Measurements from ENCODE around the gene CYB5D1.
A peak's percentile ranks its signal among the peaks of the same experiment; 100 is the strongest.

DNA sequence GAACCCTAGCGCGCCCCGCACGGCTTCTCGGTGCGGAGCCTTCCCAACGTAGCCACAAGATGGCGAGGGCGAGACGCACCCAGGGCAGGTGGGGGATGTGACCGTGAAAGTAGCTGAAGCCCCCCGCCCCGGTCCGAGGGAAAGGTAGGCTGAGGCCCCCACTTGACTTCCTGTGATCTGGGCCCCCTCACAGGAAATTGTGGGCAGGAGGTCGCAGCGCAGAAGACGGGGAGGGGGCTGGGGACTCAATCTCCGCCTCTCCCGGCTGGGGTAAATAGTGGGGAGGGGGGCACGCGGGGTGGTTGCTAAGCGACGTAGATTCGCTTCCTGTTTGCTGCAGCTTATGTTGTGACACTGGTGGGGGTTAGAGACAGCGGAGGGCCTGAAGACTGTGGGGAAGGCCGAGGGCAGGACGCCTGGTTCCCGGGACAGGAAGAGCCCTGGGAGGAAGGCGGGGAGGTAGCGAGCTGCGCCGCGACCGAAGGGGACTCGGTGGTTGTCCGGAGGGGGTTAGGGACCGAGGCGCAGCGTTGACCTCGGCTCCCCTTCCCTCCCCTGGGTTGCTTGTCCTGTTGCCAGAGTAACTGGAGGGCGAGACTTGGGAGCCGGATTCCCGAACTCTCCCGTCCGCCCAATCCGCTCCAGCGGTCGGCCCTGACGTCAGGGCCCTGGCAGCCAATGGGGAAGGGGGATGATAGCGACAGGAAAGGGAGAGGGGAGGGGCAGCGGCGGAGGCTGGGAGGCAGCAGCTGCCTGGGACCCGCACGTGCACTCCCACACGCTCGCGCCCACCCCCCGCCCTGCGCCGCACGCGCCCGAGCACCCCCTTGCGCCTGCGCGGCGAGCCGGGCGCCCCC is 22.6 kb upstream of the CYB5D1 start:
- TF ChIP-seq, protein P1, sequence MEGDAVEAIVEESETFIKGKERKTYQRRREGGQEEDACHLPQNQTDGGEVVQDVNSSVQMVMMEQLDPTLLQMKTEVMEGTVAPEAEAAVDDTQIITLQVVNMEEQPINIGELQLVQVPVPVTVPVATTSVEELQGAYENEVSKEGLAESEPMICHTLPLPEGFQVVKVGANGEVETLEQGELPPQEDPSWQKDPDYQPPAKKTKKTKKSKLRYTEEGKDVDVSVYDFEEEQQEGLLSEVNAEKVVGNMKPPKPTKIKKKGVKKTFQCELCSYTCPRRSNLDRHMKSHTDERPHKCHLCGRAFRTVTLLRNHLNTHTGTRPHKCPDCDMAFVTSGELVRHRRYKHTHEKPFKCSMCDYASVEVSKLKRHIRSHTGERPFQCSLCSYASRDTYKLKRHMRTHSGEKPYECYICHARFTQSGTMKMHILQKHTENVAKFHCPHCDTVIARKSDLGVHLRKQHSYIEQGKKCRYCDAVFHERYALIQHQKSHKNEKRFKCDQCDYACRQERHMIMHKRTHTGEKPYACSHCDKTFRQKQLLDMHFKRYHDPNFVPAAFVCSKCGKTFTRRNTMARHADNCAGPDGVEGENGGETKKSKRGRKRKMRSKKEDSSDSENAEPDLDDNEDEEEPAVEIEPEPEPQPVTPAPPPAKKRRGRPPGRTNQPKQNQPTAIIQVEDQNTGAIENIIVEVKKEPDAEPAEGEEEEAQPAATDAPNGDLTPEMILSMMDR (IDR thresholded peaks at IDR 0.05 in 4 of 5, conservative IDR thresholded peaks at IDR 0.05 in 1 of 5) = peak; percentile 87 to 96 (median 88)
- TF ChIP-seq POLR2A (IDR thresholded peaks at IDR 0.05) = peak; percentile 84 to 94
